GM10847 (cell line): ENCODE data around the gene CHCHD3.

Source experiments
- POLR2A ChIP-seq: IDR thresholded peaks from 2 replicates; pipeline ENCODE4 v1.6.1; 2011; ENCODE audit not compliant: insufficient read length; ENCODE audit errors: extremely low read depth

CHCHD3 gene

DNA sequence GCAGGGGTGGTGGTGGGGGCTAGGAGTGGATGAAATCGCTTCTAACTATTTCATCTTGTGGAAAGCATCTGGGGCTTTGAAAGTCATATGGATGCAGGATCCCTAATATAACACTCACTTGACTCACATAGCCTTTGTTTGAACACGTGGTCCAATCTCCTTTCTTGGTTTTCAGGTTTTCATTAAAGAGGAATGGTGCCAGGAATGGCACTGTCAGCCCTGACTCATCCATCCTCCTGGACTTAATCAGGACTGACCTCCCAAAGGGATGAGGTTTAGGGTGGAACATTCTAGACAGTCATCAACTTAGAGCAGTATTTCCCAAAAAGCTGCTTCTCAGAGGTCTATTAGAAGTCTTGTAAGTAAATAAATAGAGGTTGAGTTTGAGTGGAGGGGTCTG lies 343.6 kb downstream of the CHCHD3 start:
- no peak for TF ChIP-seq POLR2A

DNA sequence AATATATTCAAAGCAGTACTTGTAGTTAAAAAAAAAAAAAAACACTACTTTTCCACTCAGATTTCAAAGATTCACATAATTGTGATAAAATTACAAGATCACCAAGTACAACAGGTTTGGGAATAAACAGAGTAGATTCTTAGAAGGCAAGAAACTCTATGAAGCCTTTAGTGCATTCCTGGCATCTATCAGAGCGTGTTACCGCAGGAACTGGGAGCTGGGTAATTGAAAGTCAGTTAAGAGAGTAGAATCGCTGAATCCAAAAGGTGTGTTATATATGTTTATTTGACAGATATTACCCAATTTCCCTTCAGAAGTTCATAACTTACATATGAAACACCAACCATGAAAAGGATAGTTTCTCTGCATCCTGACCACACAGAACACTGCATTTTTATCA lies 346.4 kb downstream of the CHCHD3 start:
- TF ChIP-seq POLR2A, result no peak
